NCI-H2029 treated with DMSO at 0.1 percent for 48 hours (cell line): ENCODE measurements around the gene ARHGEF5.
"Not testable (repeated sequence)": the region's sequence is repeated elsewhere in the genome, so short reads cannot be mapped to it uniquely, and the experiment has no call there.

Source experiments
- DNase-seq: peaks from one replicate; lab custom pipeline; 2025; lab: John Stamatoyannopoulos, UW

Gene ARHGEF5

DNA sequence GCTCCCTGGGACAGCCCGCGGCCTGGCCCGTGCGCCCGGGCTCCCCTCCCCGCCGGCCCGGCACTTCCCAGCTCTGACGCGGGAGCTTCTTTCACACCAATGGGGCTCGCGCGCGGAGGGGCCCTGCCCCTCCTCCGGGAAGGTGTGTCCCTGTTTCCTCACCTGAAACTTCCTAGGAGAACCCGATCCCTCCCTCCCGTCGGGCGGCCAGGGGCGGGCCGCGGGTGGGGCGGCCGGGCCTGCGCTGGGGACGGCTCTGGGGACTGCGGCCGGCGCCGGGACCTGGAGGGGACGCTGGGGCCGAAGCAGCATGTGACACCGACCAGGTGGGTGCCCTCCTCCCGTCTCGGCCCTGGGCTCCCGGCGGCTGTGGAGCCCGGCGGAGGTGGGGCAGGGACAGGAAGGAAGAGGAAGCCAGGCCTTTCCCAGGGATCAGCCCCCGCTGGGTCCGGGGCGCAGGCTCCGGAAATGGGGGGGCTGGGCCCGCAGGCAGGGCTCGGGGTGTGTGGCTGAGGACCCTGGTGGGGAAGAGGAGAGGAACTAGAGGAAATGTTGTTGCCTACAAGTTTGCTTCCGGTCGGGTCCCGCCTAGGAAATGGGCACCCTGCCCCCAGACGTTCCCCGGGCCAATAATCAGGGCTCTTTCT lies at the start of gene ARHGEF5:
Gene ARHGEF5, plus strand, starts transcription at position 227 of the 647 bp plus-strand sequence. CDS start 7,268 bp downstream, outside the sequence.
- DNase-seq: not testable (repeated sequence)

DNA sequence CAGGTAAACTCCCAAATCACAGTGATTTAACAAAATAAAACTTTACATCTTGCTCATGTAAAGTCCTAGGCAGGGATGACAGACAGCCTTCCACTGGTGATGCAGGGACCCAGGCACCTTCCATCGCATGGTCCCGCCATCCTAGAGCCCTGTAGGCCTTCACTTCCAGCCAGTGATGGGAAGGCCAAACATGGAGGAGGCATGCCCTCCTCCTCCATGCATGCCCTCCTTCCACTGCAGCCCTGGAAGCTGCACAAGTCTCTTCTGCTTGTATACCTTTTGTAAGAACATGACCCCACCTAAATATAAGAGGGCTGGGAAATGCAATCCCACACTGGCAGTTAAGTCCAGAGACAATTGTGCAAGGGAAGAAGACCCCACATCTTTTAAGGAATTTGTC lies 45.5 kb upstream of the ARHGEF5 start:
- DNase-seq: not testable (repeated sequence)

DNA sequence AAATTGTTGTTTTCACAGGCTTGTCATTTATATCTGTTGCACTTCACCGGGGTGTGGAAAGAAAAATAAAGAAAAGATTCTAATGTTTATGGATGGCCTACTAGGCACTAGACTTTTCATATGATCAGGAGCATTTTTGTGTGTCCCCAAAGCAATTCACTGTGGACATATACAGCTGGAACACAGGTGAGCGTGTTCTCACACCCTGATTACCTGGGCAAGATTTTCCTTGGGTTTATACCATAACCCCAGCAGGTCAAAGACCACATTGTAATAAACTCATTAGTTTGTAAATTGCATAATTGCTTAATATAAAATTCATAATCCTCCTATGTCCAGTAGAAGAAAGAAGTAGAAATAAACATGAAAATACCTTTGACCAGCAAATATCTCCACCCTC lies 44.0 kb upstream of the ARHGEF5 start:
- DNase-seq: not testable (repeated sequence)

DNA sequence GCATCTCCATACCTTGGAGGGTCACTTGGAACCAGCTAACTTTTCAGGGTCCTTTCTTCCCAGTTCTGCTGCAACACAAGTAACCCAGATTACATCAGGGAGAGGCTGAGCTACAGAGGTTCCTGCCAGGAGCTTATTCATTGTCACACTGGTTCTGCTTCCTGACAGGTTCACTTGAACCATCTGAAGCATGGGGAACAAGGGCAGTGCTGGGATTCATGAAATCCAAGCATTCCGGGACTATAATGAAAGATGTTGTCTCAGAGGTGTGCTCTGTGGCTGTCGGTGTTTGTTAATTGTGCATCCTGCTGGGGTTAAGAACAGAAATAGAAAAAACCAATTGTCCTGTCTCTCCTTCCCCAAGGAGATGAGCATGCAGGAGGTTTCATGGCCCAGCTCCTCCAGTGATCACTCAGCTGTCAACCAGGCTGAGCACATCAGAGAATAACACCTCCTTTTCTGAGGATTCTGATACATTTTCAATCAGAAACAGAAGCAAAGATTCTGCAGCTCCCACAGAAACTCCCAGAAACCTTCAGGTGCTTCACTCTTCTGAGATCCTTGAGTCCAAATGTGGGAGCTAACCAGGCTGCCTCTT lies 43.2 kb upstream of the ARHGEF5 start, which contains the start of gene OR2A1:
Gene OR2A1, plus strand, starts transcription at position 548 of the 598 bp plus-strand sequence. CDS start 5,706 bp downstream, outside the sequence.
- not testable (repeated sequence) for DNase-seq

DNA sequence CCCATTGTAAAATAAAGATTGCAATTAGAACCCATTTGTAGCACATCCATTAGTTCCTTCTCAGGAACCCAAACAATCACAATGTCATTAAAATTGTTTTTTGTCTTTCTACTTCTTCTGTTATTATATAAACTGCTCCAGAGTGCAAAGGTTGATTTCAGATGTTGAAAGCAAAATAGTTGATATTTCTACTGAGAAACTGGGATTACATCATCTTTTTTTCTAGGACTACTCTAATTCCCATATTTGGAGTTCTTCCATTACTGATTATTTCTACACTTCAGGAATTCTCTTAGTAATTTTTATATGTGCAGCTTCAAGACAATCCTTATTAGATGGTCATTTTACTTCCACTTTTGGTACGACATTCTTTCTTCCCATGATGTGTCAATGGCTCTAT lies 37.7 kb upstream of the ARHGEF5 start:
- not testable (repeated sequence) for DNase-seq

DNA sequence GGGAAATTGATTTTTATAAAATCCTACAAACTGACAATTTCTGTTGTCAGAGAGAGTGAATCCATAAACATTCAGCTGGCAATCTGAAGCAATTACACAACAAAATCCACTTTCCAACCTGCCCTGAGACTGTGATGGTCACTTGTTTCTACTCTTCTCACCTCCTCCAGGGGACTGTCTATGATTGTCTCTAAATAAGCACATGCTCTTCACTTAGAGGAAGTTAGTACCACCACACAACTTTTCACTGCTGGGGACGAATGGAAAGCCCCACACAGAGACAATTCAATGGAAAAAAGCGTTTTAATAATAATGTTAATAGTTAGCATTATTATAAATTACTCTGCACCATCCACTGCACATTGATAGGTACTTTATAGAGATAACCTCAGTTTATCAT lies 35.7 kb upstream of the ARHGEF5 start:
- DNase-seq: not testable (repeated sequence)

DNA sequence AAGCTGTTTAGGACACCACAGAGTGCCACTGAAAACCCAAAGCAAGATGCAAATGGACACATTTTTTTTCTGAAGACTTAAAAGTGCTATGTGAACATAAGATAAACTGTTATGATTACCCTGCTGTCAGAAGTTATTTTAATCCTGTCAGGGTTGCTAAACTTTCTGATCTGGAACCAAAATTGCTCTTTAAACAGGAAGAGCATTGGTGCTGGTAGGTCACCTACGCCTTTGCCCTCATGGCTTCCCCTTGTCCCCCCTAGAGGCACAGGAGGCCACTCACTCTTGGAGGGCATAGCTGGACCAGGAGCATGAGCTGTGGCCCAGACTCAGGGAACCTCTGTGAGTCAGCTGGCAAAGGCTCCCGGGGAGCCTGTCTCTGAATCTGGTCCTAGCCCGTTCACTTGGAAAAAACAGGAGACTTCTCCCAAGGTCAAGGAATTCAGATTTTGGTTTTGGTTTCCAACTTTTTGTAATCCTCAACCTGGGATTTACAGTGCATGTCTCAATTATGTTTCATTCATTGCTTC lies 33.5 kb upstream of the ARHGEF5 start:
- not testable (repeated sequence) for DNase-seq

DNA sequence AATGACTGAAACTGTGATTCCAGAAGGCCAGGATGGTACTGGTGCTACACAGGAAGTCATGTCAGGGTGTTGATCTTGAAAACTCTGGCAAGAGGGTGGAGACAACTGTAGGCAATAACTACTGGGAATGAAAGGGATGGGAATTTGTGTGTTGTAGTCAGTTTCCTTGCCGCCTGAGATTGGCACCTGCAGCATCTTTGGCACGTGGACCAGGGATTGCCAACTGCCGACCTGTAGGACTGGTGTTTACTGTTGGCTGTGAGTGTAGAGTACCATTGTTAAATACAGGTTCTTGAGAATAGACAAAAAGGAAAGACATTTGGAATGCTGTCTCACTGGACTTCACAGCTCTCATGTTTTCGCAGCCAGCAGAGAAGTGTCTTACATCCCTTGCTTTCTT lies 31.8 kb upstream of the ARHGEF5 start:
- not testable (repeated sequence) for DNase-seq

DNA sequence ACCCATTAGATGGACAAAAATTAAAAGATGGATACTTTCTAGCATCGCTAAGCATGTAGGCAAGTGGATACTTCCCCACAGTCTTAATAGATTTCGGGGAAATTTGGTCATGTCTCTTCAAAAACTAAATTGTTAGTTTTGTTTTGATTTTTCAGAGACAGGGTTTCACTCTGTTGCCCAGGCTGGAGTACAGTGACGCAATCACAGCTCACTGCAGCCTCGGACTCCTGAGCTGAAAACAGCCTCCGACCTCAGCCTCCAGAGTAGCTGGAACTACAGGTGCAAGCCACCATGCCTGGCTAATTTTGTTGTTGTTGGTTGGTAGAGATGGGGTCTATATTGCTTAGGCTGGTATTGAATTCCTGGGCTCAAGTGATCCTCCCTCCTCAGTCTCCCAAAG lies 29.3 kb upstream of the ARHGEF5 start:
- DNase-seq: not testable (repeated sequence)

DNA sequence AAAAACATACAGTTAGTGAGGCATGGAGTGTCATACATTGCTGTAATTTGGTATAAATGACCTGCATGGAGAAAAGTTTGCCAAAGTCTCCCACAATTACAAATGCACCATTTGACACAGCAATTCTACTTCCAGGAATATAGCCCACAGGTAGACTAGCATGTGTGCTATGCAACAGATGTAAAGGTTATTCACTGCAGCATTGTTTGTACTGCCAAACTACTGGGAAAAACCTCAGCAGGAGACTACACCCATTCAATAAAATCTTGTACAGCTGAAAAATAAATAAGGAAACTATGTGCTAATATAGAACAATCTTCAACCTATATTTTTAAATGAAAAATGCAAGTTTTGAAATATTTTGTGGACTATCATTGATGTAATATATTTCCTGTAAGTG lies 25.2 kb upstream of the ARHGEF5 start:
- not testable (repeated sequence) for DNase-seq

DNA sequence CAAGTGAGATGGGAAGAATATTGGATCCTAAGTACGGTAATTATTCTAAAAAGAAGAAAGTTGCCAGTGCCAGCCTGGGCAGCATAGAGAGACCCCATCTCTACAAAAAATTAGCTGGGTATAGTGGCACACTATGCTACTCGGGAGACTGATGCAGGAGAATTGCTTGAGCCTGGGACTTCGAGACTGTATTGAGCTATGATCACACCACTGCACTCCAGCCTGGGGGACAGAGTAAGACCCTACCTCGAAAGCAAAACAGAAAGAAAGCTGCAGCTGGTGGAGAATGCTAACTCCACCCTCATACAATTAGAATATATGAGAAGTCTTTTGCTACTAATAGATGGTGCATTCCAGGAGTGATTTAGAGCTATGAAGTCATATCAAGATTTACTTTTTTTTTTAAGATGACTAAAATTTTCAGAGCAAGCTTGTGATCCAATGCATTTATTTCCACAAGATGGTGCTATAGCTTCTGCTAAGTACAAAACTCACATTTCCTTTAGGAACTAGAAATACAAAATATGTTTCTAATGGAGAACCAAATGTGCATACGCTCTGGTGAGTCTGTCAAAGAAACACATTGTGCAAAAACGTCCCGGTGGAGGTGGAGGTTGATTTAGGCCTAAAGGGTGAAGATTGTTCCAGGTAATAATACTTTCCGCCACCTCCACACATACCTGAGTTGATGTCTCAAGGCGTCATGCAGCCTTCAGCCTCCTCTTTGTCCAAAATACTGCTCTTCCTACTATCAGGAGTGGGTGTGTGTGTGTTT lies 23.8 kb upstream of the ARHGEF5 start:
- DNase-seq: not testable (repeated sequence)

DNA sequence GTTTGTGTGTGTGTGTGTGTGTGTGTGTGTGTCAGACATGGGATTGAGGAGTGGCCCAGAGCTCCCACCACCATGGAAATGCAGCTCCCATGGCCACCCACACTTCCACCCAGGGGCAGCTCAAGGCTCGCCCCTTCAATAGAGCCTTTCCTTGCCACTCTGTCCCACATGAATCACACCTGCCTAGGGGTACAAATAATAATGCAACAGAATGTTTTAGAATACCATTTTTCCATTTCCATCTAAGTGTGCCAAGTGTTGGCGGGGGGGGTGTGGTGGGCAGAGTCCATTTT lies 23.3 kb upstream of the ARHGEF5 start:
- not testable (repeated sequence) for DNase-seq

DNA sequence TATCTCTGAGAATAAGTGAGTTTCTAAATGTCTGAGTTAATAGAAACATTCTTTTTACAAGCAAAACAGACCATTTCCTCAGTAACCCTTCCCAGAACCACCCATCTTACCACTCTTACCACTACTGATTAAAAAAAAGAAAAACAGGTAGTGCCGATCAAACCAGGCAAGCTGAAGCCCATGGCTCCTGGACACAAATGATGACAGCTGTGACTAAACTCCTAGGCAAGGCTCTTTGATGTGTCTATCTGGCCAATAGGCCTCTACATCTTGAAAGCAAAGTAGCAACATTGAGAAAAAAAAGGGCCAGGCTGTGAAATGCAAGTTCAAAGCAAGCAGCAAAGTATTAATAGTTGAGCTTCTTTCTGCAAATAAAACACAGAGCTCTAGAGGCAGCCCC lies 6.6 kb upstream of the ARHGEF5 start:
- DNase-seq: not testable (repeated sequence)

DNA sequence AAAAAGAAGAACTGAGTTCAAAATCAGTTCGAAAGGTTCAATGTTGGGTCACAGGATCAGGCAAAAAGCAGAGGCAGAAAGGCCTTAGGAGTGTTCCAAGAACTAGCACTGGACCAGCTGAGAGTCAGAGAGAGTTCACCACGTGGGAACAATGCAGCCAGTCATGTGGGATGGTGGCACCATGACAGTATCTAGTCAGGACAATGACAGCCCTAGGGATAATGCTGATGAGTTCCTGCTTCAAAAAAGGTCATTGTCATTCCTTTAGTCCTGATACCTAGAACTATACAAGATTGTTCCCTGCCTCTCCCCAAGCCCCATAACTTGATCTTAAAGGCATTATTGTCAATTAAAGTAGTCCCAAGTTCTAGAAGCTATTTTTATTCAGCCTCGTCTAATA lies 3.5 kb upstream of the ARHGEF5 start:
- DNase-seq: not testable (repeated sequence)

DNA sequence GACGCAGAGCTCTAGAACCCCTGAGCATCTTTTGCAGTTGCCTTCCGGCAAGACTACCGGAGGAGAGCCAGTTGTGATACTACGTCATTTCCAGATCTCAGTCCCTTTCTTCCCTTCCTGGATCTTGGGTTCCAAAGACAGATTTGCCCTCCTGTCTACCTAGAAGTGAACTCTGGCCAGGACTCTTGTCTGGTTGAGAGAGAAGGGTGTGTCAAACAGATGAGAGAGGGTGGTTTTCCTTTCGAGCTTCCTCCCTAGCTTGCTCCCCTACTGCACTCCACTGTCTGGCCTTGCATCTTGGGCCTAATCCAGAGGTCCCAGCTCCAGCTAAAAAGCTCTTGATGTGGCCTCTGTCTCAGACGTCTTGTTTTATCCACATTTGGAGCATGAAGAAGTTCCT lies 983 bp downstream of the ARHGEF5 start:
- not testable (repeated sequence) for DNase-seq

DNA sequence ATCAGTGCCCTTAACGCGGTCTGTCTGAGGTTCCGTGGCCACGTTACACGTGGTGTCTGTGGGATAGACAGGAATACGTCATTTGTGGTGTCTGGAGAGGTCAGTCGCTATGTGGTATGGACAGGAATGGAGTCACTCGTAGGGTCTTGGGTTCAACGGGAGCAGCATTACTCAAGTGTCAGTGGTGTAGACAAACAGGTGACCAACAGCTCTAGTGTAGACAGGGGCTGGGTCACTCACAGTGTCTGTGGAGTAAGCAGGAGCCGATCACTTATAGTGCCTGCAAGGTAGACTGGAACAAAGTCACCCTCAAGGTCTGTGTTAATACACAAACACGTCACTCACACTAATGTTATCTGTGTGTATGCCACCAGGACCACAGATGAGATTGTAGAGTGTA lies 1.7 kb downstream of the ARHGEF5 start:
- DNase-seq: not testable (repeated sequence)

DNA sequence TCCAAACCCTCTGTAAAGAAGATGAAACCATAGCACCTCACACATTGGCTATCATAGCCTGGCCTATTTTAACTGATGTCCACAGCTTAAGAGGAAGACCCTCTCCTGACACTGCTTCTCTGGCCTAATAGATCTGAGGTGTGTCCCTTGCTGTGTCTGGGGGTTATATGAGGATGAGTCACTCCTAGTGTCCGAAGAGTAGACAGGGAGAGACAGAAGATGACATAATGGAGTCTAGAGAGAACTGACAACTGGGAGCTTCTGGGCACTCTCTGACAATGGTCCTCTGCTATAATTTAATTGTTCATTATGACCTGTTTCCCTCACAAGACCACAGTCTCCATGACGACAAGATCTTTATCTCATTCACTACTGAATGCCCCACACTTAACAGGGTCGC lies 6.9 kb downstream of the ARHGEF5 start:
- not testable (repeated sequence) for DNase-seq

DNA sequence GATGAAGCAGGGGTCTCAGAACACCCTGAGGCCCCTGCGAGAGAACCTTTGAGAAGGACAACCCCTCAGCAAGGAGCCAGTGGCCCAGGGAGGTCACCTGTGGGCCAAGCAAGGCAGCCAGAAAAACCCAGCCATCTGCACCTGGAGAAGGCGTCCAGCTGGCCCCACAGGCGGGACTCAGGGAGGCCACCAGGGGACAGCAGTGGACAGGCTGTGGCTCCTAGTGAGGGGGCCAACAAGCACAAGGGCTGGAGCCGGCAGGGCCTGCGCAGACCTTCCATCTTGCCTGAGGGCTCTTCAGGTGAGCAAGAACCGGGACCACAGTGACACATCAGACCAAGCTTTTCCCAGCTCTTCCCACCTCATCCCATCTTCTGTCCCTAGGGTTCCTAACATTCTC lies 10.3 kb downstream of the ARHGEF5 start:
- not testable (repeated sequence) for DNase-seq

DNA sequence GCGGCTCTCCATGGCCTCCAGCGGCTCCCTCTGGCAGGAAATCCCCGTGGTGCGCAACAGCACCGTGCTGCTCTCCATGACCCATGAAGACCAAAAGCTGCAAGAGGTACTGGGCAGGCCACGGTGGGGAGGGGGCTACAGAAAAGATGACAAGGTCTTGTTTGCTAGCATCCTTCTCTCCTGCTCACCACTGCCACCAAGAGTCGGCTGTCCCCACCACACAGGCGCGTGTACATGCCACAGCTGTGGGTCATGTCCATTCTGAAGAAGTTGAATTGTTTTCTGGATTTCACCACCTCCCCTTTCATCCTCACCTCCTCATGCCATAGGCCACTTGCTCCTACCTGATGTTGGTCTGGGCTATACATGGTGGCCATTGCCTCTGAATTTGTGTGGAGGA lies 12.0 kb downstream of the ARHGEF5 start:
- not testable (repeated sequence) for DNase-seq

DNA sequence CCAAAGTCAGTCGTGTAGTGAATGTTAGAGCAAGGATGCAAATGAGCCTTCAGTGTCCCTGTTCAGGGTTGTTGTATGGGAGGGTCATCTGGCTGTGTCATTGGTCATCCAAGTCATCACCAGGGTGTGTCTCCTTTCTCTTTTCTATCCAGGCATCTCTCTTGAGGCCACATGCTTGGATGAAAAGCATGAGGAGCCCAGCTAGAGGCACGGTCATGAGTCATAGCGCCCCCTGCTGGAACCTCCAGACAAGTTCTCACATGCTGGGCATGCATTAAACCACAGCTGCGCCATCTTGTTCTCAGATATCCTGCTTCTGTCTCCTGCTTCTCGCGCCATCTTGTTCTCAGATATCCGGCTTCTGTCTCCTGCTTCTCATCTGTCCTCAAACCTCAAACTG lies 14.0 kb downstream of the ARHGEF5 start:
- DNase-seq: not testable (repeated sequence)

DNA sequence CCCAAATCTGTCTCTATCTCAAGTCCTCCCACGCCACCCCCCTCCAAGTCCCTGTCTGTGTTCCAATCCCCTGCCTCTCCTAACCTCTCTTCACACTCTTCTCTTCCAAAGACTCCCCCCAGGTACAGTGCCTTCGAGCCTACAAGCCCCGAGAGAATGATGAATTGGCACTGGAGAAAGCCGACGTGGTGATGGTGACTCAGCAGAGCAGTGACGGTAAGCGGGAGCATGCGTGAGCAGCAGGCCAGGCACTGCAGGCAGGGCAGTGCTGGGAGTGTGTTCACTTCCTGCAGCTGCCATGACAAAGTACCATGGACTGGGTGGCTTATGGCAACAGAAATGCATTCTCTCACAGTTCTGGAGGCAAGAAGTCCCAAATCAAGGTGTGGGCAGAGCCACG lies 23.4 kb downstream of the ARHGEF5 start:
- DNase-seq: no peak

DNA sequence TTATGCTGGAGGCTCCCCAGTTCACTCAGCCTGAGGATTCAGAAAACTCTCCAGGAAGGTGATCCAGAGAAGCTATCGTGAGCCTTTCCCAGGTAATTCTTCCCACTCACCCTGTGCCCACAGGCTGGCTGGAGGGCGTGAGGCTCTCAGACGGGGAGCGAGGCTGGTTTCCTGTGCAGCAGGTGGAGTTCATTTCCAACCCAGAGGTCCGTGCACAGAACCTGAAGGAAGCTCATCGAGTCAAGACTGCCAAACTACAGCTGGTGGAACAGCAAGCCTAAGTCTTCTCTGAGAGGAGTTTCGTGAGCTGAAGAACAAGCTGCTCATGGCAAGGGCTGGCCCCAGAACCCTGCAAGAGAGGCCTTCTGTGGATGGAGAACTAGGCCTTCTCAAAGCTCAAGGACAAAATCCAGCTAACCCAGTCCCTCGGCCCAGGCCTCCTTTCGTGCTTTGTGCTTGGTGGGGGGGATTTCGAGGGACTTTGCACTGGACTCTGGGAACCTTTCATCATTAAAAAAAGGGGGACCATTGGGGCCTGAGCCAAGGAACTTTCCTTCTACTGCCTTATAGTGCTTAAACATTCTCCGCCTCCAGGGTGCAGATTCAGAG lies 24.7 kb downstream of the ARHGEF5 start:
- DNase-seq: no peak
